Measurements from ENCODE around the gene PRR9. TPM values are rescaled to one million over a fixed set of nuclear protein-coding genes. Genes with fewer than 3 reads are reported as not detected.
"Not testable (repeated sequence)": the region's sequence is repeated elsewhere in the genome, so short reads cannot be mapped to it uniquely, and the experiment has no call there.

Gene PRR9, protein sequence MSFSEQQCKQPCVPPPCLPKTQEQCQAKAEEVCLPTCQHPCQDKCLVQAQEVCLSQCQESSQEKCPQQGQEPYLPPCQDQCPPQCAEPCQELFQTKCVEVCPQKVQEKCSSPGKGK
- not detected for total RNA-seq
- not detected for polyA plus RNA-seq

DNA sequence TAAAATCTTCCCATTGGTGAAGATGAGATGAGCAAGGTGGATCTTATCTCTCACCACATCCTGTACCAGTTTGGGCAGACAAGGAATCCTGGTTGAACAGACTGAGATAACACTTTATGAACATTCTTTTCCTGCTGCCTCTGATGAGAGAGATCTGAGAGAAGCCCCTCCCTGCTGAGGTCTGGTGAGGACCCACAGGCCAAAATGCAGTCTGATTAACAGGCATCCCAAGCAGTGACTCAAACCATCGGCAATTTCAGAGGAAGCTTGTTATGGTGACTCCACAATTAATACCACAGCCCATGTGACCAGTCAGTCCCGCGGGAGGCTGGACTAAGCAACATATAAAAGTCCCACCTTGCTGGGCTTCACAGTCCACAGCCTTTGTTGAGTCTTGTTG lies at the start of gene PRR9:
Gene PRR9, plus strand, starts transcription at position 373 of the 400 bp plus-strand sequence. CDS start 561 bp downstream, outside the sequence.
- DNase-seq: no peak
- Mint-ChIP-seq H3K36me3 (no peaks in the 10 kb centered on the region), H3K9me3 (no peaks in the 10 kb centered on the region), H3K4me1 (no peaks in the 10 kb centered on the region), H3K27me3 (peaks cover 14 to 48% of the 10 kb centered on the region in 2 donors), H3K27ac (no peak within 1 kb of the TSS), H3K4me3 (no peak within 1 kb of the TSS)
- Histone ChIP-seq H3K27me3 (ENCODE audit: insufficient read depth, low read length, poor library complexity, severe bottlenecking) (no peaks in the 10 kb centered on the region), H3K27ac (ENCODE audit: low read depth, low read length) (no peak within 1 kb of the TSS), H3K4me3 (ENCODE audit: low read length) (no peak within 1 kb of the TSS), H3K36me3 (ENCODE audit: insufficient read depth, low read length) (no peaks in the 10 kb centered on the region), H3K4me1 (ENCODE audit: insufficient read depth, low read length) (no peaks in the 10 kb centered on the region), H3K9me3 (ENCODE audit: low read length) (no peaks in the 10 kb centered on the region)
- ChIA-PET POLR2A (no interaction called here), CTCF (no interaction called here)

DNA sequence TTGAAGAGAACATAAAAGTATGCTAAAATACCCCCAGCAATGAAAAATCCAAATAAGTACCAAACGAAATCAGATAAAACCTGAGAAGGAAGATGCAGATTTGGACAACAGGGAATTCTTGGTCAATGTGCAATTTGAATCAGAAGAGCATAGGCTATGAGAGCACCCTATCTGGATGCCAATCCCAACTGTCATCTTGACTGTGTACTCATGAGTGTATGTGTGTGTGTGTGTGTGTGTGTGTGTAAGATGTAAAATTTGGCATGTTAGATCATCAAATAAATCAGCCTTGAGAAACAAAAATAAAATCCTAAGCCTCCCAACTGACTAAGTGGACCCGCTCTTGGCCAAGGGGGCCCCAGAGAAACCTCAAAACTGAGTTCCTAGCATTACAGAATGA lies 48.7 kb upstream of the PRR9 start:
- peaks cover 10% of the 10 kb centered on the region for H3K27me3 ChIP-seq (ENCODE audit: insufficient read depth, low read length, poor library complexity, severe bottlenecking)
- Mint-ChIP-seq H3K4me1 (no peaks in the 10 kb centered on the region), H3K9me3 (no peaks in the 10 kb centered on the region), H3K27me3 (peaks cover 25 to 48% of the 10 kb centered on the region in 2 donors), H3K4me3 (no peak overlapping the region), H3K36me3 (no peaks in the 10 kb centered on the region), H3K27ac (no peak overlapping the region)
- no peaks in the 10 kb centered on the region for H3K9me3 ChIP-seq (ENCODE audit: low read length)
- H3K36me3 ChIP-seq (ENCODE audit: insufficient read depth, low read length): no peaks in the 10 kb centered on the region
- H3K4me3 ChIP-seq (ENCODE audit: low read length): no peak overlapping the region
- no peaks in the 10 kb centered on the region for H3K4me1 ChIP-seq (ENCODE audit: insufficient read depth, low read length)
- H3K27ac ChIP-seq (ENCODE audit: low read depth, low read length): no peak overlapping the region
- no peak for DNase-seq
- ChIA-PET POLR2A (no interaction called here), CTCF (no interaction called here)

DNA sequence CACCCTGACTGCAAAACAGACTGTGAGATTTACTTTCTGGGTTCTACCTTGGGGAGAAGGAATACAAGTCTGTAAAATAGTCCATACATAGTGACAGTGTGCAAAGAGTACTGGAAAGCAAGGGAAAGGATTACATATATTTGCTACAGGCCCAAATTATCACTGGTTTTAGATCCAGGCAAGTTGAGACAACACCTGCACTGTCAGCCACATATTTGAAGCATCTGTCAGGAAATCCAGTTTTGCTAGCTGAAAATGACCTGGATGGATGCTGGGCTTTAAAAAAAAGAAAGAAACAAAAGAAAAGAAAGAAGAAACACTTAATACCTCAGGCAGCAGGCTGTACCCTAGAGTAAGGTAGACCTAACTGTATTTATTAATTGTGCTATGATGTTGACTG lies 42.8 kb upstream of the PRR9 start:
- H3K4me3 ChIP-seq (ENCODE audit: low read length): no peak overlapping the region
- peaks cover 10% of the 10 kb centered on the region for H3K27me3 ChIP-seq (ENCODE audit: insufficient read depth, low read length, poor library complexity, severe bottlenecking)
- H3K27ac Mint-ChIP-seq: no peak overlapping the region
- H3K4me1 ChIP-seq (ENCODE audit: insufficient read depth, low read length): no peaks in the 10 kb centered on the region
- no peaks in the 10 kb centered on the region for H3K36me3 ChIP-seq (ENCODE audit: insufficient read depth, low read length)
- POLR2A ChIA-PET: no interaction called here
- H3K27me3 Mint-ChIP-seq: peaks cover 7 to 19% of the 10 kb centered on the region in 2 donors
- H3K9me3 Mint-ChIP-seq: no peaks in the 10 kb centered on the region
- CTCF ChIA-PET: no interaction called here
- DNase-seq: no peak
- H3K4me3 Mint-ChIP-seq: no peak overlapping the region
- no peaks in the 10 kb centered on the region for H3K9me3 ChIP-seq (ENCODE audit: low read length)
- H3K36me3 Mint-ChIP-seq: no peaks in the 10 kb centered on the region
- no peak overlapping the region for H3K27ac ChIP-seq (ENCODE audit: low read depth, low read length)
- no peaks in the 10 kb centered on the region for H3K4me1 Mint-ChIP-seq

DNA sequence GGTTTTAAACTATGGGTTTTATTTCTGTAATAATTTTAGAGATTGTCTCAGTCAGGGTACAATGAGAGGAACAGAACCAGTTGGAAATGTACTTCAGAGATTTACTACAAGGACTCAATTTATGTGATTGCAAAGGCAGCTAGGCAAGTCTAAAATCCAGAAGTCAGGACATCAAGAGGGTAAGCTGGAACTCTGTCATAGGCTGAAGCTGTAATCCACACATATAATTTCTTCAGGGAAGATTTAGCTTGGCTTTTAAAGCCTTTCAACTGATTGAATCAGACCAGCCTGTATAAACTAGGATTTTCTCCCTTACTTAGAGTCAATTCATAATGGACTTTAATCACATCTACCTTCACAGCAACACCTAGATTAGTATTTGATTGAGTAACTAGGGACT lies 38.5 kb upstream of the PRR9 start:
- H3K27me3 Mint-ChIP-seq: peaks cover 6 to 15% of the 10 kb centered on the region in 2 donors
- H3K36me3 ChIP-seq (ENCODE audit: insufficient read depth, low read length): no peaks in the 10 kb centered on the region
- H3K9me3 Mint-ChIP-seq: peaks cover 0 to 3% (median 1%) of the 10 kb centered on the region in 5 donors
- no peak overlapping the region for H3K4me3 ChIP-seq (ENCODE audit: low read length)
- H3K9me3 ChIP-seq (ENCODE audit: low read length): no peaks in the 10 kb centered on the region
- no peak overlapping the region for H3K4me3 Mint-ChIP-seq
- no peaks in the 10 kb centered on the region for H3K4me1 ChIP-seq (ENCODE audit: insufficient read depth, low read length)
- H3K27ac ChIP-seq (ENCODE audit: low read depth, low read length): no peak overlapping the region
- no peak overlapping the region for H3K27ac Mint-ChIP-seq
- ChIA-PET POLR2A (no interaction called here), CTCF (no interaction called here)
- no peaks in the 10 kb centered on the region for H3K36me3 Mint-ChIP-seq
- no peaks in the 10 kb centered on the region for H3K4me1 Mint-ChIP-seq
- DNase-seq: no peak
- no peaks in the 10 kb centered on the region for H3K27me3 ChIP-seq (ENCODE audit: insufficient read depth, low read length, poor library complexity, severe bottlenecking)

DNA sequence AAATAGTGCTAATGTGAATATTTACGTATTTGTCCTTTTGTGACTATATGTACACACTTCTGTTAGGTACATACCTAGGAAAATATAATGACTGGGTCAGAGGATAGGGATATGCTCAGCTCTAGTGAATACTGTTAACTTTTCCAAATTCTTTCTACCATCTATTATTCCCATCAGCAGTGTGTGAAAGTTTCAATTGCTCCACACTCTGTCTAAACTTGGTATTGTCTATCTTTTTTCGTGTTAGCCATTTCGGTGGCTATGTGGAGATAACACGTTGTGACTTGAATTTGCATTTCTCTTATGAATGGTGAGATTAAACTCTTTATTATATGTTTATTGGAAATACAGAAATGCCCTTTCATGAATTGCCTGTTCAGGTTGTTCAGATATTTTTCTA lies 36.8 kb upstream of the PRR9 start:
- no peaks in the 10 kb centered on the region for H3K36me3 ChIP-seq (ENCODE audit: insufficient read depth, low read length)
- no peak overlapping the region for H3K4me3 ChIP-seq (ENCODE audit: low read length)
- H3K4me3 Mint-ChIP-seq: no peak overlapping the region
- H3K27me3 Mint-ChIP-seq: peaks cover 6 to 27% of the 10 kb centered on the region in 2 donors
- no peaks in the 10 kb centered on the region for H3K27me3 ChIP-seq (ENCODE audit: insufficient read depth, low read length, poor library complexity, severe bottlenecking)
- no peak overlapping the region for H3K27ac Mint-ChIP-seq
- no peak overlapping the region for H3K27ac ChIP-seq (ENCODE audit: low read depth, low read length)
- no peaks in the 10 kb centered on the region for H3K9me3 ChIP-seq (ENCODE audit: low read length)
- H3K4me1 Mint-ChIP-seq: no peaks in the 10 kb centered on the region
- peaks cover 3 to 14% (median 5%) of the 10 kb centered on the region in 5 donors for H3K9me3 Mint-ChIP-seq
- H3K36me3 Mint-ChIP-seq: no peaks in the 10 kb centered on the region
- H3K4me1 ChIP-seq (ENCODE audit: insufficient read depth, low read length): no peaks in the 10 kb centered on the region
- DNase-seq: no peak
- POLR2A ChIA-PET: no interaction called here
- CTCF ChIA-PET: no interaction called here

DNA sequence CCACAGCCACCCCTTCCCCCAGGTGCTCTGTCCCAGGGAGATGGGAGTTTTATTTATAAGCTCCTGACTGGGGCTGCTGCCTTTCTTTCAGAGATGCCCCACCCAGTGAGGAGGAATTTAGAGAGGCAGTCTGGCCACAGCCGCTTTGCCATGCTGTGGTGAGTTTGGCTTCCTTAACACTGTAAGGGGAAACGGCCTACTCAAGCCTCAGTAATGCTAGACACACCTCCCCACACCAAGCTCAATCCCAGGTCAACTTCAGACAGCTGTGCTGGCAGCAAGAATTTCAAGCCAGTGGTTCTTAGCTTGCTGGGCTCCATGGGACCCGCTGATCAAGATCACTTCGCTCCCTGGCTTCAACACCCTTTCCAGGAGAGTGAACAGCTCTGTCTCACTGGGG lies 29.1 kb upstream of the PRR9 start:
- H3K36me3 ChIP-seq (ENCODE audit: insufficient read depth, low read length); H3K27me3 ChIP-seq (ENCODE audit: insufficient read depth, low read length, poor library complexity, severe bottlenecking); CTCF ChIA-PET; H3K4me1 ChIP-seq (ENCODE audit: insufficient read depth, low read length); H3K9me3 ChIP-seq (ENCODE audit: low read length); H3K36me3 Mint-ChIP-seq; H3K4me3 Mint-ChIP-seq; H3K4me3 ChIP-seq (ENCODE audit: low read length); POLR2A ChIA-PET; DNase-seq; H3K27ac ChIP-seq (ENCODE audit: low read depth, low read length); H3K27ac Mint-ChIP-seq; H3K4me1 Mint-ChIP-seq: not testable (repeated sequence)
- H3K27me3 Mint-ChIP-seq: peaks cover 27 to 67% of the 10 kb centered on the region in 2 donors
- peaks cover 8 to 27% (median 17%) of the 10 kb centered on the region in 5 donors for H3K9me3 Mint-ChIP-seq

DNA sequence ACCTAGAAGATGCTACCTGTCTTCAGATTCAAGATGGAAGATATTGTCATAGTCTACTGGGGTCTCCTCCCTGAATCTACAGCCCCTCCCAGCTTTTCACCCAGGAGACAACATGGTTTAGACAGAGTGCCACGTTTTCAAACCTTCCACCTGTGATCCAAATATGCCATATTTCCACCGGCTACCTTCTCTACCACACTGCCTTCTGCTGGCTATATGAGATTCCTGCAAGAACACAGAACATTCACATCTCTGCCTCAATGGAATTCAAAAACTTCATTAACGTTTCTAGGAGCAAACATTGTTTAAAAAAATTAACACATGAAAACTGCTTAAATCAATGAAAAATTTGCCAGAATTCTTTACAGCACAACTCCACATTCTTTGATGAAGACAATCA lies 27.0 kb upstream of the PRR9 start:
- H3K4me3 Mint-ChIP-seq: no peak overlapping the region
- no peak for DNase-seq
- no peaks in the 10 kb centered on the region for H3K36me3 Mint-ChIP-seq
- H3K27ac ChIP-seq (ENCODE audit: low read depth, low read length): no peak overlapping the region
- peaks cover 7 to 18% (median 13%) of the 10 kb centered on the region in 5 donors for H3K9me3 Mint-ChIP-seq
- peaks cover 32 to 74% of the 10 kb centered on the region in 2 donors for H3K27me3 Mint-ChIP-seq
- no peaks in the 10 kb centered on the region for H3K27me3 ChIP-seq (ENCODE audit: insufficient read depth, low read length, poor library complexity, severe bottlenecking)
- ChIA-PET POLR2A (no interaction called here), CTCF (no interaction called here)
- H3K9me3 ChIP-seq (ENCODE audit: low read length): no peaks in the 10 kb centered on the region
- no peaks in the 10 kb centered on the region for H3K36me3 ChIP-seq (ENCODE audit: insufficient read depth, low read length)
- no peaks in the 10 kb centered on the region for H3K4me1 Mint-ChIP-seq
- H3K4me3 ChIP-seq (ENCODE audit: low read length): no peak overlapping the region
- H3K27ac Mint-ChIP-seq: no peak overlapping the region
- H3K4me1 ChIP-seq (ENCODE audit: insufficient read depth, low read length): no peaks in the 10 kb centered on the region

DNA sequence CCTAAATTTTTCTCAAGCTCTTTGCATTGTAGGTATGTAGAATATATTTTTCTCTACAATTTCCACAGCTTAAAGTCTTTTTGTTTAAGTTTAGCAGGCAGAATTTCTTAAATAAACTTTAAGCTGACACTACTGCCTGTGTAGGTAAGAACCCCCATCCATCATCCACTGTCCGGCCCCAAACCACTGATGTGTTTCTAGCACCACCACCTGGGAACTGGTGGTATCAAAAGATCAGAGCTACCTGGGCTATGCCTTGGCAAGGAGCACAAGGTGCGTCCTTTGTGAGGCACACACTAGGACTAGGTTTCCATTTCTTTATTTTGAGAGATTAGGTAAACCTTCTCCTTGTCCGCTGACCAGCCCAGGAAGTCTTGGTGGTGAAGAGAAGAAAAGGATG lies 24.7 kb upstream of the PRR9 start:
- DNase-seq: no peak
- CTCF ChIA-PET: interaction anchor here (1.5 kb wide), 1 partner anchor 10 kb away, joined by 3 read pairs; the partner anchor contains the start of gene LELP1
- Mint-ChIP-seq H3K9me3 (peaks cover 0 to 2% (median 0%) of the 10 kb centered on the region in 5 donors), H3K27me3 (peaks cover 31 to 64% of the 10 kb centered on the region in 2 donors), H3K4me3 (no peak overlapping the region), H3K27ac (no peak overlapping the region), H3K36me3 (no peaks in the 10 kb centered on the region), H3K4me1 (no peaks in the 10 kb centered on the region)
- no peaks in the 10 kb centered on the region for H3K9me3 ChIP-seq (ENCODE audit: low read length)
- POLR2A ChIA-PET: no interaction called here
- H3K27ac ChIP-seq (ENCODE audit: low read depth, low read length): no peak overlapping the region
- no peaks in the 10 kb centered on the region for H3K27me3 ChIP-seq (ENCODE audit: insufficient read depth, low read length, poor library complexity, severe bottlenecking)
- no peak overlapping the region for H3K4me3 ChIP-seq (ENCODE audit: low read length)
- H3K4me1 ChIP-seq (ENCODE audit: insufficient read depth, low read length): no peaks in the 10 kb centered on the region
- no peaks in the 10 kb centered on the region for H3K36me3 ChIP-seq (ENCODE audit: insufficient read depth, low read length)
